ENCODE measurements around the gene RGMA. TPM values are rescaled to one million over a fixed set of nuclear protein-coding genes. Genes with fewer than 3 reads are reported as not detected.
"Not testable (repeated sequence)": the region's sequence is repeated elsewhere in the genome, so short reads cannot be mapped to it uniquely, and the experiment has no call there.

The RGMA gene
- total RNA-seq, 1 experiment from 2014 or later = 41.4 TPM

DNA sequence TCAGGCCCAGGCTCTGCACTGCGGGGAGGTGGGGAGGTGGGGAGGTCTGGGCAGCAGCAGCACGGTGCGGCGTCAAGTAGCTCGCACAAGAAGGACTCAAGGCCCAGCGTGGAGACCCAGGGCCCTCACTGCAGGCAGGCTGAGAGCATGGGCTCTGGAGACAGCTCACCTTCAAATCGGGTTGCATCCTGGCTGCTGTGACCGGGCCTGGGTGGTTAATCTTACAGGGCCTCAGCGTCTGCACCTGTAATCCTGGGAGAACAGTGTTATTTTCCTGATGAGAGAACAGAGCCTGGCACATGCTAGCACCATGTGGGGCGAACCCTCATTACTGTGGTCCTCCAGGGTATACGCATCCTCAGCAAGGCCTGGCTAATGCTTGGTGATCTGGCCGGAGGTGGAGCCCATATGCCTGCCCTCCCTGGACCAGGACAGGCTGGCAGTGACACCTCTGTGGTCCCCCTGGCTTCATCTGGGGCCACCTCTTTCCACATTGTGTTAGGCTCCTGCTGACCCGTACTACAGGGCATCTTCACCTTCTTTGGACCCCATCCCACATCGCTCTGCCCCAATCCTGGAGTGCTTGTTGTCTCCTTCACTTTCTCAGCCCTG is 55.5 kb downstream of the RGMA start:
- Histone ChIP-seq H3K14ac (ENCODE audit: insufficient read depth, low read length) (no peak overlapping the region; the same call in 1 of the 2 replicates), H4K8ac (replicated peaks; ENCODE audit: insufficient read length, low read depth, low read length) (no peak overlapping the region), H2BK12ac (ENCODE audit: insufficient read length, low read depth, low read length) (no peak overlapping the region), H3K56ac (ENCODE audit: insufficient read length, low read depth, low read length) (no peak overlapping the region), H4K91ac (ENCODE audit: insufficient read length, low read depth, low read length) (no peak overlapping the region), H3K79me2 (ENCODE audit: insufficient read depth, low read length) (0 out of 2 replicates have a peak, but pooled peaks cover 1% of the 10 kb centered on the region), H3K4ac (ENCODE audit: low read depth, low read length) (no peak overlapping the region), H2BK120ac (ENCODE audit: low read depth, low read length, poor library complexity, severe bottlenecking) (no peak overlapping the region), H2AFZ (ENCODE audit: low read length) (no peak overlapping the region), H3K18ac (ENCODE audit: insufficient read length, low read depth, low read length) (no peak overlapping the region), H3K9me3 (ENCODE audit: control insufficient read depth, low read depth, low read length) (no peaks in the 10 kb centered on the region), H4K20me1 (ENCODE audit: control insufficient read depth, insufficient read depth, insufficient read length) (no peaks in the 10 kb centered on the region), H3T11ph (ENCODE audit: low read length) (no peak overlapping the region), H3K27ac (ENCODE audit: insufficient read length, low read depth, low read length) (no peak overlapping the region), H2BK20ac (ENCODE audit: low read depth, low read length, poor library complexity, severe bottlenecking) (no peak overlapping the region), H3K27me3 (ENCODE audit: insufficient read depth, low read length) (no peaks in the 10 kb centered on the region), H2BK5ac (ENCODE audit: insufficient read length, low read length) (no peak overlapping the region), H4K5ac (ENCODE audit: insufficient read length, low read depth, low read length) (no peak overlapping the region), H3K23ac (ENCODE audit: insufficient read length, low read depth, low read length) (no peak overlapping the region), H3K79me1 (ENCODE audit: insufficient read depth, low read depth, low read length, poor library complexity, severe bottlenecking) (no peaks in the 10 kb centered on the region), H2BK15ac (ENCODE audit: low read depth, low read length) (no peak overlapping the region), H2AK5ac (ENCODE audit: insufficient read length, low read length) (no peak overlapping the region), H3K4me1 (ENCODE audit: insufficient read depth, low read length) (no peaks in the 10 kb centered on the region), H3K23me2 (ENCODE audit: insufficient read length, low read depth, low read length, poor library complexity, severe bottlenecking) (no peaks in the 10 kb centered on the region), H3K4me2 (ENCODE audit: insufficient read depth, insufficient read length, low read length) (no peak overlapping the region), H3K9ac (ENCODE audit: extremely low read depth, insufficient read length, low read length) (no peak overlapping the region)
- no CpG with 5 or more reads among the region's 14 CpGs for WGBS (ENCODE audit: extremely low coverage, insufficient read length, low lambda C conversion rate)
- TF ChIP-seq, protein P1, sequence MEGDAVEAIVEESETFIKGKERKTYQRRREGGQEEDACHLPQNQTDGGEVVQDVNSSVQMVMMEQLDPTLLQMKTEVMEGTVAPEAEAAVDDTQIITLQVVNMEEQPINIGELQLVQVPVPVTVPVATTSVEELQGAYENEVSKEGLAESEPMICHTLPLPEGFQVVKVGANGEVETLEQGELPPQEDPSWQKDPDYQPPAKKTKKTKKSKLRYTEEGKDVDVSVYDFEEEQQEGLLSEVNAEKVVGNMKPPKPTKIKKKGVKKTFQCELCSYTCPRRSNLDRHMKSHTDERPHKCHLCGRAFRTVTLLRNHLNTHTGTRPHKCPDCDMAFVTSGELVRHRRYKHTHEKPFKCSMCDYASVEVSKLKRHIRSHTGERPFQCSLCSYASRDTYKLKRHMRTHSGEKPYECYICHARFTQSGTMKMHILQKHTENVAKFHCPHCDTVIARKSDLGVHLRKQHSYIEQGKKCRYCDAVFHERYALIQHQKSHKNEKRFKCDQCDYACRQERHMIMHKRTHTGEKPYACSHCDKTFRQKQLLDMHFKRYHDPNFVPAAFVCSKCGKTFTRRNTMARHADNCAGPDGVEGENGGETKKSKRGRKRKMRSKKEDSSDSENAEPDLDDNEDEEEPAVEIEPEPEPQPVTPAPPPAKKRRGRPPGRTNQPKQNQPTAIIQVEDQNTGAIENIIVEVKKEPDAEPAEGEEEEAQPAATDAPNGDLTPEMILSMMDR (conservative IDR thresholded peaks at IDR 0.05) = no peak
- Mint-ChIP-seq H3K4me1 (peaks cover 25 to 43% of the 10 kb centered on the region in 2 experiments), H3K36me3 (ENCODE audit: insufficient read depth in 1 of 3, low read depth in 3 of 3) (no peaks in the 10 kb centered on the region), H3K27me3 (ENCODE audit: low read depth) (peaks cover 6% of the 10 kb centered on the region), H3K9me3 (no peaks in the 10 kb centered on the region), H3K27ac (no peak overlapping the region), H3K4me3 (no peak overlapping the region)
- no peak for DNase-seq

DNA sequence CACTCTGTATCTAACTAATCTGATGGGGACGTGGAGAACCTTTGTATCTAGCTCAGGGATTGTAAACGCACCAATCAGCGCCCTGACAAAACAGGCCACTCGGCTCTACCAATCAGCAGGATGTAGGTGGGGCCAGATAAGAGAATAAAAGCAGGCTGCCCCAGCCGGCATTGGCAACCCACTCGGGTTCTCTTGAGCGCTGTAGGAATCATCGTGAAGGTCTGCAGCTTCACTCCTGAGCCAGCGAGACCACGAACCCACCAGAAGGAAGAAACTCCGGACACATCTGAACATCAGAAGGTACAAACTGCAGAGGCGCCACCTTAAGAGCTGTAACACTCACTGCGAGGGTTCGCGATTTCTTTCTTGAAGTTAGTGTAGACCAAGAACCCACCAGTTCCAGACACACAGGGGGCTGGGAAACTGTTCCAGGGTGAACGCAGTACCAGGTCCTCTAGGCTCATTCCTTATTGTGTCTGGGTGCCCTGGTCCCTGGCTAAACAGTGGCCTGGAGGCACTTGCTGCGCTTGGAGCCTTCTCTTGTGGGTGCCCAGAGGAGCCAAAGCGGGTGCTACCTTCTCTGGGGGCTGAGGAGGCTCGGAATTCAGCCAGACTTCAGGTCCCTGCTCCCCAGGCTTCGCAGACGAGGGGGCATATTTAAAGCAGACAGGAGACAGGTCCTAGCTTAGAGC is 56.4 kb downstream of the RGMA start:
- not testable (repeated sequence) for H2AK5ac ChIP-seq (ENCODE audit: insufficient read length, low read length); H3K4me3 Mint-ChIP-seq; H2BK120ac ChIP-seq (ENCODE audit: low read depth, low read length, poor library complexity, severe bottlenecking); H3K27me3 Mint-ChIP-seq (ENCODE audit: low read depth); H3K9ac ChIP-seq (ENCODE audit: extremely low read depth, insufficient read length, low read length); H4K5ac ChIP-seq (ENCODE audit: insufficient read length, low read depth, low read length); H3K14ac ChIP-seq (ENCODE audit: insufficient read depth, low read length); H4K20me1 ChIP-seq (ENCODE audit: control insufficient read depth, insufficient read depth, insufficient read length); H3K4me2 ChIP-seq (ENCODE audit: insufficient read depth, insufficient read length, low read length); H3K79me2 ChIP-seq (ENCODE audit: insufficient read depth, low read length); H2BK20ac ChIP-seq (ENCODE audit: low read depth, low read length, poor library complexity, severe bottlenecking); H3K4me1 ChIP-seq (ENCODE audit: insufficient read depth, low read length); H2BK5ac ChIP-seq (ENCODE audit: insufficient read length, low read length); H3K27ac ChIP-seq (ENCODE audit: insufficient read length, low read depth, low read length); H3K36me3 Mint-ChIP-seq (ENCODE audit: insufficient read depth in 1 of 3, low read depth in 3 of 3); H3K18ac ChIP-seq (ENCODE audit: insufficient read length, low read depth, low read length); H2BK15ac ChIP-seq (ENCODE audit: low read depth, low read length); H3K27me3 ChIP-seq (ENCODE audit: insufficient read depth, low read length); H3K4ac ChIP-seq (ENCODE audit: low read depth, low read length); H4K8ac ChIP-seq (replicated peaks; ENCODE audit: insufficient read length, low read depth, low read length); H3K23ac ChIP-seq (ENCODE audit: insufficient read length, low read depth, low read length); H3K9me3 Mint-ChIP-seq; H4K91ac ChIP-seq (ENCODE audit: insufficient read length, low read depth, low read length); H3T11ph ChIP-seq (ENCODE audit: low read length); H3K79me1 ChIP-seq (ENCODE audit: insufficient read depth, low read depth, low read length, poor library complexity, severe bottlenecking); H3K23me2 ChIP-seq (ENCODE audit: insufficient read length, low read depth, low read length, poor library complexity, severe bottlenecking); H3K56ac ChIP-seq (ENCODE audit: insufficient read length, low read depth, low read length); H3K27ac Mint-ChIP-seq; DNase-seq; H2BK12ac ChIP-seq (ENCODE audit: insufficient read length, low read depth, low read length); H2AFZ ChIP-seq (ENCODE audit: low read length); H3K9me3 ChIP-seq (ENCODE audit: control insufficient read depth, low read depth, low read length)
- H3K4me1 Mint-ChIP-seq = peaks cover 27 to 48% of the 10 kb centered on the region in 2 experiments
- no CpG with 5 or more reads among the region's 21 CpGs for WGBS (ENCODE audit: extremely low coverage, insufficient read length, low lambda C conversion rate)

Measured in H9 (cell line).